T-helper 2 cell treated with Interferon-gamma antibody and Interleukin-4, amounts not matched to agents 5 μg/mL and 100 μg/mL, for 36 hours (primary cell): ENCODE results near the gene PTPRG.

ENCODE experiments used
- DNase-seq: peaks from one replicate; pipeline ENCODE4 v3.0.0; 2021; ENCODE audit warnings: low spot score
- H3K27ac Mint-ChIP-seq: one replicate; pipeline ENCODE4 v1.8.0; 2021; ENCODE audit warnings: mild to moderate bottlenecking, mixed read lengths
- H3K27me3 Mint-ChIP-seq: one replicate; pipeline ENCODE4 v1.8.0; 2021; ENCODE audit warnings: low read depth, mixed read lengths
- H3K36me3 Mint-ChIP-seq: one replicate; pipeline ENCODE4 v1.8.0; 2021; ENCODE audit warnings: low read depth, mixed read lengths
- H3K4me1 Mint-ChIP-seq: one replicate; pipeline ENCODE4 v1.8.0; 2021; ENCODE audit warnings: low read depth, mixed read lengths
- H3K4me3 Mint-ChIP-seq: one replicate; pipeline ENCODE4 v1.8.0; 2022; ENCODE audit warnings: mild to moderate bottlenecking, moderate library complexity, mixed read lengths
- H3K9me3 Mint-ChIP-seq: one replicate; pipeline ENCODE4 v1.8.0; 2021; ENCODE audit warnings: mixed read lengths

PTPRG gene

DNA sequence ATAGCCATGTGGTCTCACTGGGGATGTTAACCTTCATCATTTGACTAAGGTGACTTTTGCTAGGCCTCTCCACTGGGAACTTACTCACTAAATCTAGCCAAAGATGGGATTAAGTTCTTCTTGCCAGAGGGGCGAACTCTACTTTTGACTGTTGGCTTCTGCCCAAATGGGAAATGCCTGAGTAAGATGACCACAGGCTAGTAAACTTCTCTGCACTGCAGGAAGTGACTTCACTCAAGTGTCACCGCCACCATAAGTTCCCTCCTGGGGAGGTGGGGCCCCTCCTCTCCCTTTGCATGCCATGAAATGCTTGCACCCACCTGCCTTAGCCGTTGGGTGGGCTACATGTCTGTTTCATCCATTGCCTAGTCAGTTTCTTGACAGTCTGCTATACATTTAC lies 423.6 kb downstream of the PTPRG start:
- DNase-seq = no peak
- H3K27ac Mint-ChIP-seq = no peak overlapping the region
- H3K36me3 Mint-ChIP-seq = no peaks in the 10 kb centered on the region
- H3K4me1 Mint-ChIP-seq = no peaks in the 10 kb centered on the region
- no peaks in the 10 kb centered on the region for H3K27me3 Mint-ChIP-seq
- no peak overlapping the region for H3K4me3 Mint-ChIP-seq
- no peaks in the 10 kb centered on the region for H3K9me3 Mint-ChIP-seq

- Mint-ChIP-seq H3K36me3 (no peaks in the 10 kb centered on the region), H3K4me1 (no peaks in the 10 kb centered on the region), H3K27ac (no peak overlapping the region), H3K9me3 (no peaks in the 10 kb centered on the region), H3K4me3 (no peak overlapping the region), H3K27me3 (no peaks in the 10 kb centered on the region)
- DNase-seq = no peak
Observed at GRCh38 chr3:61986473-61986872, 425.1 kb downstream of the PTPRG start.

GRCh38 chr3:61989681-61990080 lies 428.3 kb downstream of the PTPRG start:
- H3K27me3 Mint-ChIP-seq = no peaks in the 10 kb centered on the region
- H3K27ac Mint-ChIP-seq = no peak overlapping the region
- no peak overlapping the region for H3K4me3 Mint-ChIP-seq
- DNase-seq = no peak
- no peaks in the 10 kb centered on the region for H3K4me1 Mint-ChIP-seq
- no peaks in the 10 kb centered on the region for H3K9me3 Mint-ChIP-seq
- H3K36me3 Mint-ChIP-seq = no peaks in the 10 kb centered on the region

GRCh38 chr3:61990327-61991027 lies 429.1 kb downstream of the PTPRG start:
- no peaks in the 10 kb centered on the region for H3K27me3 Mint-ChIP-seq
- H3K36me3 Mint-ChIP-seq = no peaks in the 10 kb centered on the region
- no peak overlapping the region for H3K27ac Mint-ChIP-seq
- no peaks in the 10 kb centered on the region for H3K4me1 Mint-ChIP-seq
- no peak for DNase-seq
- H3K4me3 Mint-ChIP-seq = no peak overlapping the region
- no peaks in the 10 kb centered on the region for H3K9me3 Mint-ChIP-seq

GRCh38 chr3:61991706-61992105 lies 430.3 kb downstream of the PTPRG start:
- Mint-ChIP-seq H3K4me3 (no peak overlapping the region), H3K9me3 (no peaks in the 10 kb centered on the region), H3K36me3 (no peaks in the 10 kb centered on the region), H3K4me1 (no peaks in the 10 kb centered on the region), H3K27ac (no peak overlapping the region), H3K27me3 (no peaks in the 10 kb centered on the region)
- no peak for DNase-seq

DNA sequence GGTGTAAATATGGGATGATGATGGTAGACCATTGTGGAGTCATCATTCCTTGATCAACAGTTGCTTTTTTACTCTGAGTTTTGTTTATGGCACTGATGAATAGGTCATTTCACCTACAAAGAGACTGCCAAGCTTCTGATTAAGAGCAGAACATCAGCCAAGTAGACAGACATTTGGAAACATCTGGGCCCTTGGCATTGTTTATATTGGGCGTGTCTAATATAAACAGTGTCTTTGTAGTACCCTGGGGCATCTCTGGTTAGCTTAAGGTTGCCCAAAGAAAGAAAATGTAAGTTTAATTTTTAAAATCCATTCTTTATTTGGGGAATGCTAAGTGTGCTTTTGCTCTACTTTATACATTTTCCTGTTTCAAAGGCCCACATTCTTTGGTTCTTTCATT lies 435.0 kb downstream of the PTPRG start:
- Mint-ChIP-seq H3K27ac (no peak overlapping the region), H3K9me3 (no peaks in the 10 kb centered on the region), H3K36me3 (no peaks in the 10 kb centered on the region), H3K4me1 (no peaks in the 10 kb centered on the region), H3K27me3 (no peaks in the 10 kb centered on the region), H3K4me3 (no peak overlapping the region)
- no peak for DNase-seq

DNA sequence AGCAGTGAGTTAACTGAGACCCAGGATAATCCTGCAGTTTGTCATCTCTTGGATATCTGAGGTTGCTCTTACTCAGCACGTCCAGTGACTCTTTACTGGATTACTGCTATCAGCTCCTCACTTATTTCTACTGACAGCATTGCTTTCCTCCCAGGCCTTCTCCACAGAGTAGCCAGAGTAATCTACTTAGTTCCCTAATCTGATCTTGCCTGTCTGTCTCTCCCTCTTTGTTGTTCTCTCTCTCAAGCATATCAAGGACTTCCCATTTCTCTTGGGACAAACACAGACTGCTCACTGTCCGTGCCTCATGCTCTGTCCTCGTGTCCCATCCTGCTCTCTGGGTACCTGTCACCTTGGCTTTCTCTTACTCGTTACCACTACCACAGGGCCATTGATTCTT lies 435.7 kb downstream of the PTPRG start:
- Mint-ChIP-seq H3K36me3 (no peaks in the 10 kb centered on the region), H3K27ac (no peak overlapping the region), H3K27me3 (no peaks in the 10 kb centered on the region), H3K4me1 (no peaks in the 10 kb centered on the region), H3K9me3 (no peaks in the 10 kb centered on the region), H3K4me3 (no peak overlapping the region)
- no peak for DNase-seq

DNA sequence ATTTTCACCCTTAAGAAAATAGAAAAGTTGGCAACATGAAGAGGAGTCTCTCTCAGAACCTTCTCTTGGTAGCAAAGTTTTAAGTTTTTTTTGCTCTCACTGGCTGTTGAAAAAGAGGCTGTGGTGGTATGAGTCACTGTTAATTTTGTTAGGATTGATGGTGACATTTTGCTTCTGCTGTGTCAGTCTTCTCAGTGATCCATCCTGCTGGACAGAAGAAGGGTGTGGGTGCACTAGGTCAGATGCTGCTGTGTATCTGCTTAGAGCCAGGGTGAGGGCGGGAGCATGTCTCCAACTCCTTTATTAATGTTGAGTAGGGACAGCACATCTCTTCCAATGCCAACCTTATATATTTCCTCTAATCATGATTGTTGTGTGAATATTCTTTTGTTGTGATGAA lies 442.5 kb downstream of the PTPRG start:
- Mint-ChIP-seq H3K9me3 (no peaks in the 10 kb centered on the region), H3K27me3 (no peaks in the 10 kb centered on the region), H3K4me3 (no peak overlapping the region), H3K27ac (no peak overlapping the region), H3K4me1 (no peaks in the 10 kb centered on the region), H3K36me3 (no peaks in the 10 kb centered on the region)
- no peak for DNase-seq

- DNase-seq = no peak
- no peaks in the 10 kb centered on the region for H3K4me1 Mint-ChIP-seq
Observed at GRCh38 chr3:62007036-62007435, 445.7 kb downstream of the PTPRG start.

DNA sequence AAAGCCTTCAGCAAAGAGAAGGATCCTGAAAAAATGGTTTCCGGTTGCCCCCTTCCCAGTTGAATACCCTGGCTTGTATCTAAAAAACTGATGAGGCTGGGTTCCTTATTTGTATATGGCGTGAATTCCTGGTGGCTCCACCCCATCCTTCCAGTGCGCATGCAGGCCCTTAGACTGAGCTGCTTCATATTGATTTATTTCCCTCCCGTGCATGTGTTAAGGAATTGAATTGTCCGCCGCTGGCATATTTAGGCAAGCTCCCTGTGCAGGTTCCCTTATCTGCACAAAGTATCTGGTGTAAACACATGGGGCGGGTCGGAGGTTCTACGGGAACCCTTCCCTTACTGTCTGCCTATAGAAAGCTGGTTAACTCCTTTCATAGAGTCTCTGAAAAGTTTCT lies 449.6 kb downstream of the PTPRG start:
- no peaks in the 10 kb centered on the region for H3K9me3 Mint-ChIP-seq
- H3K4me1 Mint-ChIP-seq = no peaks in the 10 kb centered on the region
- no peaks in the 10 kb centered on the region for H3K36me3 Mint-ChIP-seq
- H3K27me3 Mint-ChIP-seq = no peaks in the 10 kb centered on the region
- H3K4me3 Mint-ChIP-seq = no peak overlapping the region
- no peak for DNase-seq
- H3K27ac Mint-ChIP-seq = no peak overlapping the region

More at GRCh38 chr3:62007036-62007435, 445.7 kb downstream of the PTPRG start:
- Mint-ChIP-seq H3K27me3 (no peaks in the 10 kb centered on the region), H3K4me3 (no peak overlapping the region), H3K9me3 (no peaks in the 10 kb centered on the region), H3K27ac (no peak overlapping the region), H3K36me3 (no peaks in the 10 kb centered on the region)

DNA sequence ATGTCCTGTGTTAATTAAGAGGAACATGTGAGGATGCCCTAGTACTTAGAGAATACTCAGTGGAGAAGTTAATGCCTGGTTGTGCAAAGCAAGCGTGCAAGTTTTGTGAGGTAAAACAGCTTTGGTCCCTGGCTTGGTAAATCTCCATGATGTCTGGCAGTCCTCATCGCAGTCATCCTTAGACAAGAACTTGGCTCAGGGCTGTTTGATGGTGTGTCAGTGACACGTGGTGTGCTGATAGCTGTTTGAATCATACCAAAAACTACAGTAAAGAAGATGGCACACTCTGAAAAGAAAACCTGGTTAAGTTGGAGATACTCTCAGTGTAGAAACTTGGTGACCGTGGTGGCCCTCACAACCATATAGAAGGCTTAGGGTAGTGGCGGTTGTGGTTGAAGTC lies 450.3 kb downstream of the PTPRG start:
- DNase-seq = no peak
- Mint-ChIP-seq H3K36me3 (no peaks in the 10 kb centered on the region), H3K9me3 (no peaks in the 10 kb centered on the region), H3K4me1 (no peaks in the 10 kb centered on the region), H3K27ac (no peak overlapping the region), H3K4me3 (no peak overlapping the region), H3K27me3 (no peaks in the 10 kb centered on the region)

GRCh38 chr3:62013951-62014350 lies 452.6 kb downstream of the PTPRG start:
- H3K9me3 Mint-ChIP-seq = no peaks in the 10 kb centered on the region
- H3K36me3 Mint-ChIP-seq = no peaks in the 10 kb centered on the region
- no peak for DNase-seq
- H3K27me3 Mint-ChIP-seq = no peaks in the 10 kb centered on the region
- H3K27ac Mint-ChIP-seq = no peak overlapping the region
- no peak overlapping the region for H3K4me3 Mint-ChIP-seq
- H3K4me1 Mint-ChIP-seq = no peaks in the 10 kb centered on the region

DNA sequence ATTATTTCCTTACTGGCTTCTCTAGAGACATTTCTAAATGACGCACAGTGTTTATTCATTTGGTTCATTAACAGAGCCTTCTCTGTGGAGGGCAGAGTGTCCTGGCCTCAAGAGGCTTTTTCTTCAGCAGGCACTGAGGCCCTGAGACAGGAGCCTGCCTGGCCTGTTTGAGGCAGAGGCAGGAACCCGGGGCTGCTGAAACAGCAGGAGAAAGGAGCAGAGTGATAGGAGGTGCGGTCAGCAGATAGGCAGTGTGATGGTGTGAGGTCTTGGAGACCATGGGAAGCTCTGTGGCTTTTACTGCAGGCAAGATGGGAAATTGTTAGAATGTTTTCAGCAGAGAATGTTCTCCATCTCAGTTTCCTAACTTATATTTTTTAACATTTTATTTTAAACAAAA lies 453.7 kb downstream of the PTPRG start:
- Mint-ChIP-seq H3K9me3 (no peaks in the 10 kb centered on the region), H3K36me3 (no peaks in the 10 kb centered on the region), H3K27me3 (no peaks in the 10 kb centered on the region), H3K4me3 (no peak overlapping the region), H3K4me1 (no peaks in the 10 kb centered on the region), H3K27ac (no peak overlapping the region)
- no peak for DNase-seq

DNA sequence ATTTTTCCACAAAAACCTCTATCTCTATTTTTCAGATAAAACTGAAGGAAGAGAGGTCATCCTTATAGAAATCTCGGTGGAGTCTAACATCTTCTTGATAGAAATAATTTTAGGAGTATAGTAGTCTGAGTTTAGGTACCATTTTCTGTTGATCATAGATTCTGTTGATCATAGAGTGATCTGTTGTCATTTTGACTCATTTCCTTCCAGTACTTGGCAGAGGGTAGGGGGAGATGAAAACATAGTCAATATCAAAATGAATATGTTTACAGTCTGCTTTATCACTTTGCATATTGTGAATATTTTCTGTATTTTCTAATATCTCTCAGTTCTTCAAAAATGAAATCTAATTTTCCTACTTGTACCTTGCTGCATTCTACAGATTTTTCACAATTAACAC lies 458.5 kb downstream of the PTPRG start:
- DNase-seq = no peak
- Mint-ChIP-seq H3K36me3 (no peaks in the 10 kb centered on the region), H3K4me3 (no peak overlapping the region), H3K9me3 (no peaks in the 10 kb centered on the region), H3K27ac (no peak overlapping the region), H3K27me3 (no peaks in the 10 kb centered on the region), H3K4me1 (no peaks in the 10 kb centered on the region)

DNA sequence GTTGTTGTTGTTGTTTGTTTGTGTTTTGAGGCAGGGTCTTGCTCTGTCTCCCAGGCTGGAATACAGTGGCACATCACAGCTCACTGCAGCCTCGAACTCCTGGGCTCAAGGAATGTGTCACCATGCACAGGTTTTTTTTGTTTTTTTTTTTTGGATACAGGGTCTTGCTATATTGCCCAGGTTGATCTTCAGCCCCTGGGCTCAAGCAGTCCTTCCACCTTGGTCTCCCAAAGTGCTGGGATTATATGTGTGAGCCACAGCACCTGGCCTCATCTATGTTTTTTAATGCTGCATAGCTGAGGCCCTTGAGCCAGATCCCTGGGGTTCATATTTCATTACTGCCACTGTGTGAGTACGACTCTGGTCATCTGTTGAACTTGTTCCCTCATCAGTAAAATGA lies 459.3 kb downstream of the PTPRG start:
- no peak overlapping the region for H3K4me3 Mint-ChIP-seq
- H3K36me3 Mint-ChIP-seq = no peaks in the 10 kb centered on the region
- DNase-seq = no peak
- no peaks in the 10 kb centered on the region for H3K27me3 Mint-ChIP-seq
- H3K27ac Mint-ChIP-seq = no peak overlapping the region
- H3K4me1 Mint-ChIP-seq = no peaks in the 10 kb centered on the region
- no peaks in the 10 kb centered on the region for H3K9me3 Mint-ChIP-seq
